ENCODE measurements around the gene PTGFRN.

PTGFRN gene

GRCh38 chr1:117001254-117001927 is 91.7 kb downstream of the PTGFRN start, which contains the start of gene CD101:
CD101 (plus strand) TSS chr1:117001760; CDS start chr1:117001818, 58 bp downstream.
- DNase-seq (ENCODE audit: low read depth) = no peak

- DNase-seq (ENCODE audit: low read depth) = no peak
Observed at GRCh38 chr1:117003223-117003875, 93.6 kb downstream of the PTGFRN start.

GRCh38 chr1:117007719-117008013 is 98.0 kb downstream of the PTGFRN start:
- no peak for DNase-seq (ENCODE audit: low read depth)

GRCh38 chr1:117008656-117009055 is 98.9 kb downstream of the PTGFRN start:
- DNase-seq (ENCODE audit: low read depth) = no peak

GRCh38 chr1:117009132-117009531 is 99.4 kb downstream of the PTGFRN start:
- DNase-seq (ENCODE audit: low read depth) = no peak

- DNase-seq (ENCODE audit: low read depth) = no peak
Observed at GRCh38 chr1:117010310-117010969, 100.7 kb downstream of the PTGFRN start.

GRCh38 chr1:117011334-117011733 is 101.6 kb downstream of the PTGFRN start:
- no peak for DNase-seq (ENCODE audit: low read depth)

GRCh38 chr1:117013309-117013858 is 103.7 kb downstream of the PTGFRN start:
- DNase-seq (ENCODE audit: low read depth) = no peak

GRCh38 chr1:117014209-117014608 is 104.5 kb downstream of the PTGFRN start:
- peak; percentile 18 for DNase-seq (ENCODE audit: low read depth)

GRCh38 chr1:117015724-117016123 is 106.0 kb downstream of the PTGFRN start:
- DNase-seq (ENCODE audit: low read depth) = no peak

GRCh38 chr1:117017062-117017461 is 107.3 kb downstream of the PTGFRN start:
- no peak for DNase-seq (ENCODE audit: low read depth)

GRCh38 chr1:117017648-117018047 is 107.9 kb downstream of the PTGFRN start:
- DNase-seq (ENCODE audit: low read depth) = no peak

- DNase-seq (ENCODE audit: low read depth) = no peak
Observed at GRCh38 chr1:117020526-117021156, 110.9 kb downstream of the PTGFRN start.

- DNase-seq (ENCODE audit: low read depth) = no peak
Observed at GRCh38 chr1:117022114-117022513, 112.4 kb downstream of the PTGFRN start.

- DNase-seq (ENCODE audit: low read depth) = no peak
Observed at GRCh38 chr1:117025568-117025967, 115.9 kb downstream of the PTGFRN start.

GRCh38 chr1:117026361-117026760 is 116.6 kb downstream of the PTGFRN start:
- DNase-seq (ENCODE audit: low read depth) = no peak

GRCh38 chr1:117029685-117030084 is 120.0 kb downstream of the PTGFRN start:
- no peak for DNase-seq (ENCODE audit: low read depth)

- no peak for DNase-seq (ENCODE audit: low read depth)
Observed at GRCh38 chr1:117030271-117030877, 120.7 kb downstream of the PTGFRN start.

GRCh38 chr1:117032266-117032665 is 122.5 kb downstream of the PTGFRN start:
- no peak for DNase-seq (ENCODE audit: low read depth)

- DNase-seq (ENCODE audit: low read depth) = no peak
Observed at GRCh38 chr1:117032681-117033539, 123.2 kb downstream of the PTGFRN start.

GRCh38 chr1:117033772-117034171 is 124.1 kb downstream of the PTGFRN start:
- no peak for DNase-seq (ENCODE audit: low read depth)
